ENCODE measurements around the gene GNAO1. TPM values are rescaled to one million over a fixed set of nuclear protein-coding genes. Genes with fewer than 3 reads are reported as not detected.

Gene GNAO1
- total and polyA plus RNA-seq, 2 experiments from 2014 or later: under 0.01 to 0.18 TPM

GRCh38 chr16:56370185-56370874 is 179.0 kb downstream of the GNAO1 start:
- H3K36me3 ChIP-seq (ENCODE audit: low read depth): peaks cover 23% of the 10 kb centered on the region; the same call in 1 of the 2 replicates
- 60 to 62% methylated on average over 2 of the region's 2 CpGs for WGBS, 2 experiments (ENCODE audit: low coverage in 1 of 2, low lambda C conversion rate in 2 of 2, missing lambda C conversion rate in 2 of 2)

GRCh38 chr16:56370875-56371659 is 179.8 kb downstream of the GNAO1 start:
- Histone ChIP-seq H3K79me2 (ENCODE audit: insufficient read depth) (peaks cover 62% of the 10 kb centered on the region), H3K9me3 (ENCODE audit: low read depth) (no peaks in the 10 kb centered on the region), H3K4me2 (ENCODE audit: unreplicated experiment) (no peak overlapping the region), H2AFZ (no peak overlapping the region), H3K4me3 (no peak overlapping the region), H3K27me3 (replicated peaks; ENCODE audit: insufficient read depth) (no peaks in the 10 kb centered on the region), H3K9ac (no peak overlapping the region), H3K9me2 (ENCODE audit: insufficient read depth) (no peaks in the 10 kb centered on the region), H3K4me1 (ENCODE audit: insufficient read depth) (peaks cover 16% of the 10 kb centered on the region), H4K20me1 (ENCODE audit: insufficient read depth) (no peaks in the 10 kb centered on the region), H3F3A (ENCODE audit: insufficient read depth) (peaks cover 7% of the 10 kb centered on the region; the same call in 1 of the 2 replicates), H3K36me3 (ENCODE audit: low read depth) (peaks cover 23% of the 10 kb centered on the region; the same call in 1 of the 2 replicates), H3K27ac (no peak overlapping the region; the same call in 1 of the 2 replicates)
- WGBS, 2 experiments (ENCODE audit: low coverage in 1 of 2, low lambda C conversion rate in 2 of 2, missing lambda C conversion rate in 2 of 2): 70 to 71% methylated on average over 6 of the region's 6 CpGs
- TF ChIP-seq EZH2phosphoT487 (IDR thresholded peaks at IDR 0.05; ENCODE audit: insufficient read depth, low read depth): no peak
- no peak for TF ChIP-seq EZH2 (IDR thresholded peaks at IDR 0.05; ENCODE audit: insufficient read depth, poor library complexity, severe bottlenecking)
- in situ Hi-C loops (cut with MboI): loop anchor here (25.0 kb wide), 1 partner anchor 884 kb away; the partner anchor contains the start of gene MMP2
- DNase-seq: no peak

More at GRCh38 chr16:56370185-56370874, 179.0 kb downstream of the GNAO1 start:
- no peak overlapping the region for H3K9ac ChIP-seq
- H3K4me1 ChIP-seq (ENCODE audit: insufficient read depth): peaks cover 16% of the 10 kb centered on the region
- no peaks in the 10 kb centered on the region for H3K27me3 ChIP-seq (replicated peaks; ENCODE audit: insufficient read depth)
- H3K4me2 ChIP-seq (ENCODE audit: unreplicated experiment): no peak overlapping the region
- no peak overlapping the region for H3K4me3 ChIP-seq
- H2AFZ ChIP-seq: no peak overlapping the region
- H3F3A ChIP-seq (ENCODE audit: insufficient read depth): peaks cover 7% of the 10 kb centered on the region; the same call in 1 of the 2 replicates
- peaks cover 54% of the 10 kb centered on the region for H3K79me2 ChIP-seq (ENCODE audit: insufficient read depth)
- no peak overlapping the region; the same call in 1 of the 2 replicates for H3K27ac ChIP-seq
- no peaks in the 10 kb centered on the region for H3K9me3 ChIP-seq (ENCODE audit: low read depth)
- peak; percentile 34 for DNase-seq
- in situ Hi-C loops (cut with MboI): loop anchor here (25.0 kb wide), 1 partner anchor 883 kb away; the partner anchor contains the start of gene MMP2
- no peaks in the 10 kb centered on the region for H3K9me2 ChIP-seq (ENCODE audit: insufficient read depth)
- no peaks in the 10 kb centered on the region for H4K20me1 ChIP-seq (ENCODE audit: insufficient read depth)
- no peak for TF ChIP-seq EZH2 (IDR thresholded peaks at IDR 0.05; ENCODE audit: insufficient read depth, poor library complexity, severe bottlenecking)
- TF ChIP-seq EZH2phosphoT487 (IDR thresholded peaks at IDR 0.05; ENCODE audit: insufficient read depth, low read depth): no peak

GRCh38 chr16:56371660-56371937 is 180.3 kb downstream of the GNAO1 start:
- H3F3A ChIP-seq (ENCODE audit: insufficient read depth): peaks cover 7% of the 10 kb centered on the region; the same call in 1 of the 2 replicates
- H3K4me3 ChIP-seq: no peak overlapping the region
- H3K27ac ChIP-seq: no peak overlapping the region
- peaks cover 67% of the 10 kb centered on the region for H3K79me2 ChIP-seq (ENCODE audit: insufficient read depth)
- TF ChIP-seq EZH2 (IDR thresholded peaks at IDR 0.05; ENCODE audit: insufficient read depth, poor library complexity, severe bottlenecking) (no peak), EZH2phosphoT487 (IDR thresholded peaks at IDR 0.05; ENCODE audit: insufficient read depth, low read depth) (no peak)
- H3K4me1 ChIP-seq (ENCODE audit: insufficient read depth): peaks cover 16% of the 10 kb centered on the region
- H3K9ac ChIP-seq: no peak overlapping the region
- H3K4me2 ChIP-seq (ENCODE audit: unreplicated experiment): no peak overlapping the region
- H3K27me3 ChIP-seq (replicated peaks; ENCODE audit: insufficient read depth): no peaks in the 10 kb centered on the region
- no peaks in the 10 kb centered on the region for H3K9me3 ChIP-seq (ENCODE audit: low read depth)
- H2AFZ ChIP-seq: no peak overlapping the region
- WGBS, 2 experiments (ENCODE audit: low coverage in 1 of 2, low lambda C conversion rate in 2 of 2, missing lambda C conversion rate in 2 of 2): 71 to 72% methylated on average over 1 of the region's 1 CpG
- H3K36me3 ChIP-seq (ENCODE audit: low read depth): peaks cover 23% of the 10 kb centered on the region; the same call in 1 of the 2 replicates
- DNase-seq: no peak
- in situ Hi-C loops (cut with MboI): loop anchor here (25.0 kb wide), 1 partner anchor 884 kb away; the partner anchor contains the start of gene MMP2
- H4K20me1 ChIP-seq (ENCODE audit: insufficient read depth): no peaks in the 10 kb centered on the region
- H3K9me2 ChIP-seq (ENCODE audit: insufficient read depth): no peaks in the 10 kb centered on the region

GRCh38 chr16:56372013-56372634 is 180.8 kb downstream of the GNAO1 start:
- no peak overlapping the region for H3K9ac ChIP-seq
- in situ Hi-C loops (cut with MboI): loop anchor here (25.0 kb wide), 1 partner anchor 885 kb away; the partner anchor contains the start of gene MMP2
- H3K27me3 ChIP-seq (replicated peaks; ENCODE audit: insufficient read depth): no peaks in the 10 kb centered on the region
- H3K4me3 ChIP-seq: no peak overlapping the region
- H3K27ac ChIP-seq: no peak overlapping the region
- no peaks in the 10 kb centered on the region for H4K20me1 ChIP-seq (ENCODE audit: insufficient read depth)
- no peak for TF ChIP-seq EZH2phosphoT487 (IDR thresholded peaks at IDR 0.05; ENCODE audit: insufficient read depth, low read depth)
- no peak for TF ChIP-seq EZH2 (IDR thresholded peaks at IDR 0.05; ENCODE audit: insufficient read depth, poor library complexity, severe bottlenecking)
- H3K9me3 ChIP-seq (ENCODE audit: low read depth): no peaks in the 10 kb centered on the region
- no peak for DNase-seq
- H3K4me1 ChIP-seq (ENCODE audit: insufficient read depth): peaks cover 16% of the 10 kb centered on the region
- no peaks in the 10 kb centered on the region for H3K9me2 ChIP-seq (ENCODE audit: insufficient read depth)
- H3K4me2 ChIP-seq (ENCODE audit: unreplicated experiment): no peak overlapping the region
- WGBS, 2 experiments (ENCODE audit: low coverage in 1 of 2, low lambda C conversion rate in 2 of 2, missing lambda C conversion rate in 2 of 2): 92 to 93% methylated on average over 7 of the region's 7 CpGs
- peaks cover 21% of the 10 kb centered on the region; the same call in 1 of the 2 replicates for H3K36me3 ChIP-seq (ENCODE audit: low read depth)
- no peak overlapping the region for H2AFZ ChIP-seq
- peaks cover 7% of the 10 kb centered on the region for H3F3A ChIP-seq (ENCODE audit: insufficient read depth)
- H3K79me2 ChIP-seq (ENCODE audit: insufficient read depth): peaks cover 72% of the 10 kb centered on the region
